NT2/D1 (cell line): ENCODE data around the gene ADAMTS12.

ENCODE experiments used
- DNase-seq: peaks from one replicate; pipeline ENCODE4 v3.0.0-alpha.2; 2011; ENCODE audit warnings: low read depth, low spot score
- H3K27me3 ChIP-seq: 2 replicates; pipeline ENCODE4 v1.6.0; 2011; ENCODE audit warnings: mild to moderate bottlenecking; ENCODE audit not compliant: insufficient read length, insufficient read depth
- H3K36me3 ChIP-seq: 2 replicates; pipeline ENCODE4 v1.6.1; 2011; ENCODE audit warnings: mild to moderate bottlenecking, low read length, mixed read lengths; ENCODE audit not compliant: insufficient read depth, insufficient read length
- H3K4me1 ChIP-seq: 2 replicates; pipeline ENCODE4 v1.5.1; 2011; ENCODE audit not compliant: insufficient read depth, insufficient read length
- H3K4me3 ChIP-seq: 2 replicates; pipeline ENCODE4 v1.5.1; 2011; ENCODE audit warnings: low read depth; ENCODE audit not compliant: insufficient read length
- H3K9ac ChIP-seq: 2 replicates; pipeline ENCODE4 v1.6.0; 2011; ENCODE audit warnings: low read depth; ENCODE audit not compliant: insufficient read length
- H3K9me3 ChIP-seq: 2 replicates; pipeline ENCODE4 v1.5.1; 2011; ENCODE audit warnings: mild to moderate bottlenecking, low read length; ENCODE audit not compliant: insufficient read depth
- SUZ12 ChIP-seq: IDR thresholded peaks from 2 replicates; pipeline ENCODE4 v1.6.1; 2011; ENCODE audit not compliant: insufficient read length, insufficient read depth; ENCODE audit errors: extremely low read depth
- YY1 ChIP-seq: IDR thresholded peaks from 2 replicates; pipeline ENCODE4 v1.6.1; 2011; ENCODE audit not compliant: insufficient read length, insufficient read depth
- ZNF274 ChIP-seq: IDR thresholded peaks from 2 replicates; pipeline ENCODE4 v1.6.1; 2011; ENCODE audit warnings: mild to moderate bottlenecking, low read depth, low read length

The ADAMTS12 gene

DNA sequence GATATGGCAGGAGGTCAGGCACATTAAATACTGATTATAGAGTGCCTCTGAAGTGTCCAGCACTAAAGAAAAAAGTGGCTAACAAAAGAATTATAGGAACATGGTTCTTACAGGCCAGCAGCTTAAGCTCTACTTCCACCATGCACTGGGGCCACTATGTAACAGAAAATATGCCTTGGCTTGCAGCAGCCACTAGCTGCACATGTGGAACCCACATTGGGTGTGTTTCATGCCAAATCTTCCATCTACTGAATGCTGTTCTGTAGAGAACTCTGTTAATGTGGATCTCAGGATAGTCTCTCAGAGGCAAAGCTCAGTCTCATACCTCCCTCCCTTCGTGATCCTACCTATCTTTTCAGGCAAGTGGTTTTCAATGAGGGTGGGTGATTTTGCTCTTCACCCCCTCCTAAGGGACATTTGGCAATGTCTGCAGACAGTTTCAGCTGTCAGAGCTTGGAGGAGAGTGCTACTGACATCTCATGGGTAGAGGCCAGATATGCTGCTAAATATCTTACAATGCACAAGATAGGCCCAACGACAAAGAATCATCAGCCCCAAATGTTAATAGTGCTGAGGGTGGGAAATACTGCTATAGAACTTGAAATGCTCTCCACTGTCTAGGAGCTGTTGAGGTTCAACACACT, 232.1 kb downstream of the ADAMTS12 start:
- no peaks in the 10 kb centered on the region for H3K9me3 ChIP-seq
- no peaks in the 10 kb centered on the region for H3K4me1 ChIP-seq
- no peak for DNase-seq
- no peak overlapping the region for H3K4me3 ChIP-seq
- H3K27me3 ChIP-seq = no peaks in the 10 kb centered on the region
- no peak for TF ChIP-seq SUZ12
- TF ChIP-seq ZNF274 = no peak
- TF ChIP-seq YY1 = no peak
- H3K36me3 ChIP-seq = peaks cover 10% of the 10 kb centered on the region
- H3K9ac ChIP-seq = no peak overlapping the region

DNA sequence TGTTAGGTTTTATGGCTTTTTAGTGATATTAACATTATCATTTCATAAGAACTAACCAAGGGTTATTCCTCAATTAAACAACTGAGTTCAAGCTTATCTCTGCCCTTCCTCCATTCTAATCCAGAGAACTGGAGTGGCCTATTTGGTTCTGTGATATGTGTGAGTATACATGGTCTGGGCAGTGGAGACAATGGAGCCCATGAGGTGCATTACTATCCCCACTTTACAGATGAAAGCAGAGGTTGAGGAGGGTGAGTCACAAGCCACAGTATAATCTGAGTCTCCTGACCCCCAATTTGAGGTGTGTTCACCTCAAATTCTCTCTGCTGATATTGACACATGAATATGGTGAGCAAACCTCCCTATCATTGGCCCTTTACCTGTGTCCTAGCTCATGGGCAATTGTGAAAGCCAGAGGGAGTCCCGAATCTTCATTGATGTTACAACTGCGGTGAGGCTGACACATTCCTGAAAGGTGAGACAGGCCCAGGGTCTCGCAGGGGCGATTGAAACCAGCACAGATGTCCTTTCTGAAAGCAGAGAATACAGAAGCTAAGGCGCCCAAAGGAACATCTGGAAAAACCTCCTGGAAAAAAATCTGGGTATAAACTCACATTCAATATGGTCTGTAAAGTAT, 233.9 kb downstream of the ADAMTS12 start:
- H3K36me3 ChIP-seq = peaks cover 10% of the 10 kb centered on the region
- H3K9me3 ChIP-seq = no peaks in the 10 kb centered on the region
- peak; percentile 1 for DNase-seq
- TF ChIP-seq SUZ12 (no peak), ZNF274 (no peak), YY1 (no peak)
- H3K4me1 ChIP-seq = no peaks in the 10 kb centered on the region
- no peak overlapping the region for H3K4me3 ChIP-seq
- no peaks in the 10 kb centered on the region for H3K27me3 ChIP-seq
- no peak overlapping the region for H3K9ac ChIP-seq

DNA sequence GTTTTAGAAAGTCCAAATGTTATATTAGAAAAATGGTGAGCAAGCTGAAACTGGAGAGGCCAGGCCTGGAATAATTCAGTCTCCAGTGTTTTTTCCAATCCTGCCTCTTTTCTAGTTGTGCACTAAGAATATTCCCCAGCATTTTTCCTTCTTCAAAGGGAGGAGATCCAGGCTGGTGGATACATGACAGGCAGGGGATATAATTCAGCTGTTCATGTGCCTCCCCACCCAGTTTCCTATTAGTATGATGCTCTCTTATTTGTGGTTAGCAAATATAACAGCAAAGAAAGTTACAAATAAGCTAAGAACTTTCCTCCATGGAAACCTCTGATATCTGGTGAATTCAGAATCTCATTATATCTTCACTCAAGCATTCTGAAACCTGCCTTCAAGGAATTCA, 234.6 kb downstream of the ADAMTS12 start:
- no peak overlapping the region for H3K4me3 ChIP-seq
- H3K36me3 ChIP-seq = peaks cover 10% of the 10 kb centered on the region
- H3K27me3 ChIP-seq = no peaks in the 10 kb centered on the region
- no peak overlapping the region for H3K9ac ChIP-seq
- TF ChIP-seq SUZ12 (no peak), ZNF274 (no peak), YY1 (no peak)
- no peaks in the 10 kb centered on the region for H3K9me3 ChIP-seq
- no peak for DNase-seq
- no peaks in the 10 kb centered on the region for H3K4me1 ChIP-seq

DNA sequence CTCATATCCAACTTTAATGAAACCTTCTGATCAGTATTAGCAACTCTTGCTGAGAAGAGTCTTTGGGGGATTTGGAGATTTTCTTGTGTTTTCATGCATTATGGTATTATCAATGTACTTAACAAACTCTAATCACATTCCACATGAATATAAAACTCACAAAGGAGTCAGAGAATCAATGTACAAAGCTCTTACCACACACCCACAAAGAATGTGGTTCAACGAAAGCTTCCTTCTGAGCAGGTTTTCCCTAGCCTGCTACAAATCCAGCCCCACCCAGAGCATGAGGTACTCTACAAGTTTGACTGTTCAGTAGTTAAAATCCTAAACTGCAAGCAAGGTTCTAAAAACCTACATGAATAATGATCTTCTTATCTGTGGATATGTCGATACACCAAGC, 240.9 kb downstream of the ADAMTS12 start:
- Histone ChIP-seq H3K36me3 (peaks cover 8% of the 10 kb centered on the region), H3K9ac (no peak overlapping the region), H3K4me1 (peaks cover 6% of the 10 kb centered on the region), H3K9me3 (no peaks in the 10 kb centered on the region), H3K27me3 (no peaks in the 10 kb centered on the region), H3K4me3 (no peak overlapping the region)
- TF ChIP-seq ZNF274 (no peak), YY1 (no peak)
- DNase-seq = no peak

DNA sequence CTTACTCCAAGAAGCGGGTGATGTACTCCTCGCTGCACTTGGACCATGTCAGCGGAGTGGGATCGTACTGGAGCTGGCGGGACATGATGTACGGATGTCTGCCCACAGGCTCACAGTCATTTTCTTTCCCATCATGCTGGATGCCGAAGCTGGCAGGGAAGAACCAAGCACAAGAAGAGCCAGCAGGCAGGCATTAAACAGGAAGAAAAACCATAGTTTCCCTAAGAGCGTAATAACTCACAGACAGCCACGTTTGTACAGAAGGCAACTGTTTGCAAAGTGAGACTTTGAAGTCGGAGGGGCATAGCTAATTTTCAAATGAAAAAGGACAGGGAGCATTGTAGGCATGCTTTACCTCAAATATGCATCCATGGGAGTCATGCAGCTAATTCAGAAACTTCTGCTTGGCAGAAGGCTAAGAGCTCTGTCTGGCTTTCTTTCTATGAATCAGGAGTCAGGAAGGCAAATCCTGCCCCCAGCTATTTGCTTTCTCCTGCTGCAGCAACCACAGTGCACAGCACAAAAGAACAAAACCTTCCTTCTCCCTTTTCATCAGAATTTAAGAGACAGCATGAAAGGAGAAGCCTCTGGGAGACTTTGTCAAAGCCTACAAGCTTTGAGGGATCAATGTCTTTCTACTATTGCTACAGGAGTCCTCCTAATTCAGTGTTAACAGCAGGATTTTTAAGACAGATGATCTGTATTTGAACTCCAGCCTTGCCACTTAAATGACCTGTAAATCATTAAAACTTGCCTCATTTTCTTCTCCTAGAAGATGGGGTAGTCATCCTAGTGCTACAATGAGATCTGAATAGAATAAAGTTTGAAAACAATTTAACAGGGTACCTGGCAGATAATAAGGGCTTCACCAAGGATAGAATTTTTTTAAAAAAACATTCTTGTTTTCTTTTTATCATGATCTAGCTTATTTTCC, 242.0 kb downstream of the ADAMTS12 start:
- H3K36me3 ChIP-seq = peaks cover 8% of the 10 kb centered on the region
- no peaks in the 10 kb centered on the region for H3K27me3 ChIP-seq
- H3K9ac ChIP-seq = no peak overlapping the region
- DNase-seq = peak; percentile 13
- TF ChIP-seq ZNF274 (no peak), YY1 (no peak), SUZ12 (no peak)
- no peaks in the 10 kb centered on the region for H3K9me3 ChIP-seq
- peaks cover 6% of the 10 kb centered on the region for H3K4me1 ChIP-seq
- no peak overlapping the region for H3K4me3 ChIP-seq

DNA sequence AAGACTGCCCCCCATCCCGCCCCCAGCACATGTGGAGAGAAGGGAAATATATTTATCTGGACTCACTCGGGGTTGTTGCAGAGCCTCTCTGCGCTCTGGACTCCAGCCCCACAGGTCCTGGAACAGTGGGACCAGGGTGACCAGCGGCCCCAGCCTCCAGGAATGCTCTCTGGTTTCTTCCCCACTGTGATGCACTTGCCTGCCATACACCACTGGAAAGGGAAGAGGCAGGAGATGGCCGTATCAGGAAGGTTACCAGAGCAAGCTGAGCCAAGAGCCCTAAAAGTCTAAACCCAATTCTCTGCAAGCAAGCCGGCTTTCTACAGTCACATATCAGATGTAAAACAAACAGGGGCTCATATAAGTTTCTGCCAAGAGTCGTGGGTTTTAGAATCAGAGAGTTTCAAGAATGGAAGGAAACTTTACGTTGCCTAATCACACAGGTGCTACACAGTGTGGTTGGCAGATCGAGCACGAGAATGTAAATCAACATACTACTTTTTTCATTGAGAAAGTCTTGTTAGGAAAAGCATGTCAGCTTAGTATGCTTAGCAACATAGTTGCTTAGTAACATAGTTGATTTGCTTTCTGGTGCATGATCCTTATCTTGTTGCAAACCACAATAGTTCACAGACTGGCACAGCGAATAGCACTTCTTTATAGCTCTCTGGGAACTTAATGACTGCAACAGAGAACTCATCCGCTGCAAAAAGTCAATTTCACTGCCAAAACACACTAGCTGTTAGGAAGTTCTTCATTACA, 249.9 kb downstream of the ADAMTS12 start:
- Histone ChIP-seq H3K27me3 (no peaks in the 10 kb centered on the region), H3K9me3 (peaks cover 8% of the 10 kb centered on the region), H3K9ac (no peak overlapping the region), H3K36me3 (peaks cover 16% of the 10 kb centered on the region), H3K4me3 (no peak overlapping the region), H3K4me1 (no peaks in the 10 kb centered on the region)
- TF ChIP-seq SUZ12 = no peak
- TF ChIP-seq YY1 = no peak
- TF ChIP-seq ZNF274 = no peak
- no peak for DNase-seq

DNA sequence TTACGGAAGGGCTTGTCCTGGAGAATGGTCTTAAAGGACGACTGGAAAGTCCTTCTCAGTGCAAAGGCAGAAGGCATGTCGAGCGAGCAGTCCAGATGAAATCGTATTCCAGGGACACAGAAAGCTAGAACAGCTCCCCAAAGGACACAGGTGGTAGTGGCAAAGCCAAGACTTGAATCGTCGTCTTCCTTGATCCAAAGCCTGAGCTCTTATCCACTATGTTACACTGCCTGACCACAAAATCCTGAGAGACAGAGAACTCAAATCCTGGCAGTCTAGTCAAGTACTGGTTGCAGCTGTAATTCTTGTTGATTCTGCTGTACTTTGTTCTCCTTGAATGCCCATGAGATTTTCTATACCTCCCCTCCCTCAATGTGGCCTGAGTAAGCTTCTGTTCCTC, 252.3 kb downstream of the ADAMTS12 start:
- no peaks in the 10 kb centered on the region for H3K4me1 ChIP-seq
- H3K9me3 ChIP-seq = peaks cover 8% of the 10 kb centered on the region
- H3K4me3 ChIP-seq = no peak overlapping the region
- no peak for TF ChIP-seq YY1
- no peak for TF ChIP-seq ZNF274
- no peak for TF ChIP-seq SUZ12
- H3K9ac ChIP-seq = no peak overlapping the region
- no peaks in the 10 kb centered on the region for H3K27me3 ChIP-seq
- H3K36me3 ChIP-seq = peaks cover 18% of the 10 kb centered on the region
- DNase-seq = no peak
